NCI-H446 (cell line): Measurements from ENCODE around the gene RAET1E.
A peak's percentile ranks its signal among the peaks of the same experiment; 100 is the strongest.
"Not testable (repeated sequence)": the region's sequence is repeated elsewhere in the genome, so short reads cannot be mapped to it uniquely, and the experiment has no call there.

Experiments
- DNase-seq, 2 experiments: peaks; one replicate each; lab custom pipeline; 2025; lab: John Stamatoyannopoulos, UW

Gene RAET1E

DNA sequence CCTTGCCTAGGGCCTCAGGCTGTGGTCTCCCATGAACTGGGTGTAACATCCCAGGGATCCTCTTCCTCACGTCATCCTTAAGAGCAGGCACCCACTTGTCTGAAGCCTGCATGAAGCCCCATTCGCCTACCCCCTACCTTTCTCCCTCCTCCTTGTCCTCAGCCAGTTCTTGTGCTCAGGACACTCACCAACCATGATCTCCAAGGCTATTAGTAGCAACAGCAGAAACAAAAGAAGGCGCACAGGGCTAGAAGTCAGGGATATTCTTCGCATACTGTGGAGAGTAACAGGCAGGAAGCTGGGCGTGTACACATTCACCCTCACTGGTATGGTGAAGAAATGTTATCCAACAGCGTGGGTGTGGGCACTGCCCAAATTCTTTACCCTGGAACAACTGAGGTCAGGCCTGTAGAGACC is 7.3 kb downstream of the RAET1E start:
- DNase-seq = no peak

DNA sequence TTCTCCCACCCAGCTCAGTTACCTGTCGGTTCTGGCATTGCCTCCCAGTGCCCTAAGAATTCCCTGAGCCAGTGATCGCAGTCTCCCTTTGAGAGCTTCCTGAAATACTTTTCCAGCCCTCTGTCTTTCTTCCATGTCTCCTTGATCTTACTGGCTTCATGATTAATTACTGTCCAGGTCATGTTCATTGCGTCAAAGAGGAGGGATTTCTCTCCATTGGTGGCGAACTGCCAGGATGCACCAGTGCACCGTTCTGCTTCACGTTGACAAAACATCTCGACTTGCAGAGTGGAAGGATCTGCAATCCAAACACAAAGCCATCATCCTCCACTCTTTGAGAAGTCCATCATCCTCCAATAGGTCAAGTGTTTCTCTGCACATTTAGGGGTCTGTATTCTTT is 8.6 kb downstream of the RAET1E start:
- no peak for DNase-seq

DNA sequence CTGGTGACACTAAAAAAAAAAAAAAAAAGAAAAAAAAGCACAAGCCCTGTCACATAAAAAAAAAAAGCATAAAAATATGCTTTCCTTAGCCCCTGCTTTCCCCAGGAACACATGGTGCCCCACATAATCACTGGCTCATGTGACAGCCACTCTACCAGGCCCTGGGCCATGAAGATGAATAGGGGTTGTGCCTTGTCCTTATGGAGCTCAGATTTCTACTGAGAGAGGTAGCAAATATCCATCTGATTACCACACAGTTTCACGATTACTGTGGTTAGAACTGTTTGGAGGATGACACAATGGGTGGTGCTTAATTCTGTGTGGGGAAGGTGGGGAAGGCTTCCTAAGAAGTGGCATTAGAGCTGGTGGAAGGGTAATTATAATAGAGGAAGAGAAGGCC is 9.3 kb downstream of the RAET1E start:
- no peak for DNase-seq

DNA sequence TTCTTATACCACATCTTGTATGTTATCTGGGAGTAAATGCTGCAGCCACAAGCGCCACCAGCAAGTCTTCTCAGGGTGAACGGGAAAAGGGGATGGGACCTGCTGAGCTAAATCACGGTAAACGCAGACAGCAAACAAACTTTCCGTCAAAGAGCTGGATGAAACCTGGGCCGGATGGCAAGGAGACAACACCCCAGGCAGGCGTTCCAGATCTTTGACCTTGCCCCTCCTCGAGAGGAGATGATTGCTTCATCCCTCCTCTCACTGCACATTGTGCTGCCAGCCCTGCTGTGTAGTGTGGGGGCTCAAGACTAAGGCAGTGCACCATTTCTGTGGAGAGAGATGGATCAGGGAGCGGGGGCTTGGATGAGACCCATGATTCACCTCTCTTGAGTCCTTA is 9.8 kb downstream of the RAET1E start:
- no peak for DNase-seq

DNA sequence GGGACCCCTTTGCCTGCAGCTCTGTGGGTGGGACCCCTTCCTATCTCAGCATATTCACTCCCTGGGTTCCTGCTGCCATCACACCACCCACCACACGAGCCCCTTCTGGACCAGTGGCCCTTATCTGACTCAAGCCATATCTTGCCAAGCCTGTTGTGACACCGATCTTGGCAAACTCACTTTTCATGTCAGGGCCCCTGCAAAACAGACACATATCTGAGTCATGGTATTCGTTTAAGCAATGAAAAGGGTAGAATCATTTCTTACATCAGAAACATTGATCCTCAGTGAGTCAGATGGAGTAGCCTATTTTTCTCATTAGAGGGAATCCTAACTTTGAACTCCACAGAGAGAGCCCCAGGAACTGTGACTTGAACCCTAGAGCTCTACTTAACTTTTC is 10.6 kb downstream of the RAET1E start:
- no peak for DNase-seq

DNA sequence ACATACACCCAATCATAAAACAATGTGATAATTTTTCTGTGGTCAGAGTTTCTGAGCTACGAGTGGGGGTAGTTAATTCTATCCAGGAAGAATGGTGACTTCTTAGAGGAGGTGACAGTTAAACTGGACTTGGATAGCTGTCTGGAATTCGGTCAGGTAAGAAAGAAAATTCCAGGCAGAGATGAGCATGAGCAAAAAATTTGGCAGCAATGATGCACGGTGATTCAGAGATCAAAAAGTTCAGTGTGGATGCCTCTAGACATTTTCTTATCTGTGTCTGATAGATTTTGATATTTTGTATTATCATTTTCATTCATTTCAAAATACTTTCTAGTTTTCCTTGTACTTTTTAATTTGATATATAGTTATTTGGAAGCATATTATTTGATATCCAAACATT is 12.0 kb downstream of the RAET1E start:
- no peak for DNase-seq

DNA sequence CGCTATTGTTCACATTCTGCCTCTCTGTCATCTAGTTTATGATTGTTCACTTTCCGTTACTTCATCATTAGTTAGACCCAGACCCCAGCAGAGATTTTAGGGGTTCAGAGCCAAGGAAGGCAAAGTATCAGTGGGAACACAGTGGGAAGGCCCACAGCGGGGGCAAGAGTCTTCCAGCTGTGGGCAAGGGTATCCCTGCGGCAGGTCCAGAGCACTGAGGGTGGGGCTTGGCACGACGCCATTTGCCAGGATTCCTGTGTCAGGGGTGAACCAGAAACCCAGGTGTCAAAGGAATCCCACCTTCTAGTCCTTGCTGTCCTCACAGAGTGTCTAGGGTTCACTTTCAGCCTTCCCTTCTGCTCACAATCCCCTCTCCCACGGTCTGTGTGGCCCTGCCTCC is 13.3 kb downstream of the RAET1E start:
- no peak for DNase-seq

DNA sequence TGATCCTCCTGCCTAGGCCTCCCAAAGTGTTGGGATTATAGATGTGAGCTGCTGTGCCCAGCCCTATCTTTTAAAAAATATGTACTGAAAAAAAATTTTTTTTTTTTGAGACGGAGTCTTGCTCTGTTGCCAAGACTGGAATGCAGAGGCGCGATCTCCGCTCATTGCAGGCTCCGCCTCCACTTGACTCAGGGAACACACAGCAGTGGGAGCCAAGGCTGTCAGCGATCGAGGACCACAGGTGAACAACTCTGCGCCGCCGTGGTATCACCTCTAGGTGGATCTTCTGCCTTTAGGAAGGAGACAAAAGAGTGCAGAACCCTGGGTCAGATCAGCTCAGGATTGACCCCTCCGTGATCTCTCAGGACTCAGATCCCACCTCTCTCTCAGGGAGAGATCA is 13.7 kb downstream of the RAET1E start:
- no peak for DNase-seq

DNA sequence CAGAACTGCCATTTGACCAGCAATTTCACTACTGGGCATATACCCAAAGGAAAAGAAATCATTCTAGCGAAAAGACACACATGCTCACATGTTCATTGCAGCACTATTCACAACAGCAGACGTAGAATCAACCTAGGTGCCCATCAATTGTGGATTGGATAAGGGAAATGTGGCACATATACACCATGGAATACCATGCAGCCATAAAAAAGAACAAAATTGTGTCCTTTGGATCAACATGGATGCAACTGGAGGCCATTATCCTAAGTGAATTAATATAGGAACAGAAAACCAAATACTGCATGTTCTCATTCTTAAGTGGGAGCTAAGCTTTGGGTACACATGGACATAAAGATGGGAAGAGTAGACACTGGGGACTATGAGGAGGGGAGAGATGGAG is 16.1 kb downstream of the RAET1E start:
- DNase-seq = no peak

DNA sequence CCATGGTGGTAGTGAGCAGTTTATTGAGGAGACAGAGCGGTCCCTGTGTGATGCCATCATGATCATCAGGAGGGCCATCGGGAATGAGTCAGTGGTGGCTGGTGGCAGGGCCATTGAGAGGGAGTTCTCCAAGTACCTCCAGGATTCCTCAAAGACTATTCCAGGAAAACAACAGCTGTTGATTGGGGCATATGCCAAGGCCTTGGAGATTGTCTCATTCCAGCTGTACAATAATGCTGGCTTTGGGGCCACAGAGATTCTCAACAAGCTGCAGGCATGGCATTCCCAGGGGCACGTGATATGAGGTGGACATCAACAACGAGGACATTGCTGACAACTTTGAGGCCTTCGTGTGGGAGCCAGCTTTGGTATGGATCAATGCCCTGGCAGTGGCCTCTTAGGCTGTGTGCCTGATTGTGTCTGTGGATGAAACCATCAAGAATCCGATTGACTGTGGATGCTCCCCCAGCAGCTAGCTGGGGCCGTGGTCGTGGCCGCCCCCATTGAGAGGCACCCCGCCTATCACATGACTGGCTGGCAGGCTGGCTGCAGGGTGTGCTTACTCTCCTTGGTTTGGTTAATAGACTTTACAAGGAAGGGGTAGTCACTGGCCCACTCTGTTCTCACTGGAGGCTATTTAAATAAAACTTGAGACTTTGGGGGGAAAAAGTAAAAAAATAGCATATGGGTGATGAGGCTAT is 16.7 kb downstream of the RAET1E start:
- DNase-seq = peak in 1 of 2 experiments; percentile 5

DNA sequence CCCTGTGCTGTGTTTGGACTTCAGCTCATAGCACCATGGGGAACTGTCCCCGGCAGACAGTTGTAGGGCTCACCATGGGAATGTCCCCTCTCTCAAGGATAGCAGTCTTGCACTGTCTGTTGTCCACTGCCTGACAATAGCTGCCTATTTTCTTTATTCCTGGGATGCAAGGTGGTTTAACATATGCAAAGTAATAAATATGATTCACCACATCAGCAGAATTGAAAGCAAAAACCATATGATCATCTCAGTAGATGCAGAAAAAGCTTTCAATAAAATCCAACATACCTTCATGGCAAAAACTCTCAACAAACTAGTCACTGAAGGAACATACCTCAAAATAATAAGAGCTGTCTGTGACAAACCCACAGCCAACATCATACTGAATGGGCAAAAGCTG is 20.3 kb downstream of the RAET1E start:
- DNase-seq = no peak

DNA sequence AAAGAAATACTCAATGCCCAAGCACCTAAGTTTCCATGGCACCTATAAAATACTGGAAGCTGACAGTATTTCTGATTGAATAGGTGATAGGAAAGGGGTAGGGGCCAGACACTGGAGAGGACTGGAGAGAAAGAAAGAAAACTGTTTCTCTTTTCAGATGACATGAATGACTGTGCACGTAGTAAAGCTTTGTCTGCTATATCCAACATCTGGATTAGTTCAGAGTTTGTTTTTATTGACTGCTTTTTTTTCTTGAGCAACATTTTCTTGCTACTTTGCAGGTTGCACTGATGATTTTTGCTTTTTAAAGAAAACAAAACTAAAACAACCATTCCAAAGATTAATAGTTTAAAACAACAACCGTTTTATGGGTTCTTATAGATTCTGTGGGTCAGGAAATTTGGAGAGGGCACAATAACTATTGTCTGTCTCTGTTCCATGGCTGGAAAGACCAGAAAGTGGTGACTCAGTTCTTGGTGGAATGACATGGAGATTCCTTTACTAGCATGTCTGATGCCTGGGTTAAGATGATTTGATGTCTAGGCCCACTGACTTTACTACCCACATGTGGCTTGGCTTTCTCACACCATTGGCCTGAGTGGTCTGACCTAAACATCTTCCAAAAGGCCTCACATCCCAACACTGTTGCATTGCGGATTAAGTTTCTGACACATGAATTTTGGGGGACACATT is 21.5 kb downstream of the RAET1E start:
- no peak for DNase-seq

DNA sequence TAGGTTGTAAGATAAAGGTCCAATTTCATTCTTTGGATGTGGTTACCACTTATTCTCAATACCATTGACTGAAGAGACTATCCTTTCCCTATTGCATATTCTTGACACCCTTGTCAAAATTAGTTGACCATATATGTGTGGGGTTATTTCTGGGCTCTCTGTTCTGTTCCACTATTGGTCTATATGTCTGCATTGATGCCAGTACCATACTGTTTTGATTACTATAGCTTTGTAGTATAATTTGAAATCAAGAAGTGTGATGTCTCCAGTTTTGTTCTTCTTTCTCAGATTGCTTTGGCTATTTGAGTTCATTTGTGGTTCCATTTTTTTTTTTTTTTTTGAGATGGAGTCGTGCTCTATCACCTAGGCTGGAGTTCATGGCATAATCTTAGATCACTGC is 25.7 kb downstream of the RAET1E start:
- DNase-seq = no peak

DNA sequence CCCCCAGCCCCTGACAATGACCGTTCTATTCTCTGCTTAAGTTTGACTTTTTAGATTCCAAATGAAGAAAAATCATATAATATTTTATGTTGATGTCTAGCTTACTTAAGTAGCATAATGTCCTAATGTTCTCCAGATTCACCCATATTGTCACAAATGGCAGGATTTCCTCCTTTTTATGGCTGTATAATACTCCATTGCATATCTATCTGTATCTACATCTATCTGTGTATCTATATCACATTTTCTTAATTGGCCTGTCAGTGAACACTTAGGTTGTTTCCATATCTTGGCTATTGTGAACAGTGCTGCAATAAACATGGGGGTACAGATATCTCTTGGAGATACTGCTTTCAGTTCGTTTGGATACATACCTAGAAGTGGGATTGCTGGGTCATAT is 26.7 kb downstream of the RAET1E start:
- DNase-seq = no peak

DNA sequence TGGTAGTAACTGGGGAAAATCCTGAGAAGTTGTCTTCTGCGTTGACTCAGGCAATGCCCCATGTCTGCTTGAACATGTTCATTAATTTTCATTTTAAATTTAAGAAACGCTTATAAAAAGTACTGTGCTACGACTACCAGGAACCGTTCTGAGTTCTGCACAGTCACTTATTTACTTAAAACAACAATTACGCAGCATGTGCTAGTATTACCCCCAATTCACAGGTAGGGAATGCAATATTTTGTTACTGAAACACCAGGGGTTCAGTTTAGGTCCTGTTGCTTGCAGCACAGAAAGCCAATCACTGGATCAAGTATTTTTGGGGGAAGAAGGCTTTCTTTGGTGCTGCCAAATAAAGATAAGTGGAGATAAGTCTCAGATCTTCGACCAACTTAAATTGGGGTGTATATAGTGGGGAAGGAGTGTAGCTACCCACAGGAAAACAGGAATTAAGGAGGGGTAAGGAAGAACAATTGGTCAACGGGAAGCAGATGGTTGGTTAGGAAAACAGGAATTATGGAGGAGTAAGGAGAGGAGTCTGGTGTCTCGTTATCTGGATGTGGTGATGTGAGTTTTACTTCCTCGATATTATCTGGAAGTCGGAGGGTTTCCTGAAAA is 28.5 kb downstream of the RAET1E start:
- no peak for DNase-seq

DNA sequence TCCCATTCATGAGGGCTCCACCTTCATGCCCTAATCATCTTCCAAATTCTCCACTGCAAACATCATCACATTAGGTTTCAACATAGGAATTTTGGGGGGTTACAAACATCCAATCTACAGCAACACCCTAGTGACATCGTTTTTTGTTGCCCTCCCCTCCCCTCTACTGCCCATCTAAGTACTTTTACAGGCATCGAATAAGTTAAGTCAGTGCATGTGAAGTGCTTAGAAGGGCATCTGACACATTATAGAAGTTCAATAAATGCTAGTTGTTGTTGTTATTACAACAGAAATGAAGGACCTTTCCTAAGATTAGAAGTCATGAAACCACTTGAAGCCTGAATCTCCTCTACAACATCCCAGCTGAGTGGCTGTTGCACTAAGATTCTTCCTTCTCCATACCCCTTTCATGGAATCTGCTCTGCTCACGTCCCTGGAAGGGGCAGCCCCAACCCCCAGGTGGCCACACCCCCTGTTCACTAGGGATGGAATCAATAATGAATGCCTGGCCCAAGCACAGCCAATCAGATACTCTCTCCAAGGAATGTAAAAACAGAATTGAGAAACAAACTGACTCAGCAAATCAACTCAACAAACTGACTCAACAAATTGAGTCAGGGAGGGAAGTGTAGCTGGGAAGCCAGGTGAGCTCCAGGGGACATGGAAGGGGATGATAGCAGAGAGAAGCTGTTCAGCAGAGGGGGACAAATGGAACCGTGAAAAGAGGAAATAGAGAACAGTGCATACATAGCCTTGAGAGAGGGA is 29.9 kb downstream of the RAET1E start:
- no peak for DNase-seq

DNA sequence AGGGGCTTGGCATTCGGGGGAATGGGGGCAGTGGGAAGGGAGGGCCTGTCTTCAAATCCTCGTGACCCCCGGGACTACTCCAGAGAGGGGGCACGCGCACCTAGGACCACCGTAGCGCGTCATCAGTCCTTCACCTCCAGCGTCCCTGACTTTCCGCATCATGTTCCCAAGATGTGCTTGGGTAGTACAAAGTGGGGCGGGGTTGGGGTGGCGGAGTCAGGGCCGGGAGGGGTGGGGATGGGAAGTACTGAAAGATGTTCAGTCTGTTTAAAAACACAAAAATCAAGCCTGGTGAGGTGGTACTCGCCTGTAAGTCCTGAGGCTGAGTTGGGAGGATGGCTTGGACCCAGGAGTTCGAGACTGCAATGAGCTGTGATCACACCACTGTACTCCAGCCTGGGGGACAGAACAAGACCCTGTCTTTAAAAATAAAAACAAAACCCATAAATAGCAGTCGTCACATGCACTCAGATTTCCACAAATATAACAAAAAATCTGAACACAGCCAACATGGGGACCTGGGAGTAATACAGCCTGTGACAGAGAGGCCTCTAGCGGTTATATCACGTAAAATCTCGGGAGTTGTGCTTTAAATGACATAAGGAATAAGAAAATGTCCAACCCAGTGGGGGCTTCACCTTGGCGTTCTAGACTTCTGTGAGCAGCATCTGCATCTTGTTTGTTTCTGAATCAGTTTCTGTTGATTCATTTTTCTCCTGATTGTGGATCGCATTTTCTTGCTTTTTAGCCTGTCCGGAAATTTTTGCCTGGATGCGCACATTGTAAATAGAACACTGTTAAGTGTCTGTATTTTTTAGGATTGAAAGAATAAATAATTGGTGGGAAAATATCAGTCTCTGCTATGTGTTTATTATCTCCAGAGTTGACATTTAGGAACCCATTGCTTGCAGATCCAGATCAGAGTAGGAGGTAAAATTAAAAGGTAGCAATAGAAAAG is 33.1 kb downstream of the RAET1E start:
- DNase-seq = peak; percentile 43 to 56

DNA sequence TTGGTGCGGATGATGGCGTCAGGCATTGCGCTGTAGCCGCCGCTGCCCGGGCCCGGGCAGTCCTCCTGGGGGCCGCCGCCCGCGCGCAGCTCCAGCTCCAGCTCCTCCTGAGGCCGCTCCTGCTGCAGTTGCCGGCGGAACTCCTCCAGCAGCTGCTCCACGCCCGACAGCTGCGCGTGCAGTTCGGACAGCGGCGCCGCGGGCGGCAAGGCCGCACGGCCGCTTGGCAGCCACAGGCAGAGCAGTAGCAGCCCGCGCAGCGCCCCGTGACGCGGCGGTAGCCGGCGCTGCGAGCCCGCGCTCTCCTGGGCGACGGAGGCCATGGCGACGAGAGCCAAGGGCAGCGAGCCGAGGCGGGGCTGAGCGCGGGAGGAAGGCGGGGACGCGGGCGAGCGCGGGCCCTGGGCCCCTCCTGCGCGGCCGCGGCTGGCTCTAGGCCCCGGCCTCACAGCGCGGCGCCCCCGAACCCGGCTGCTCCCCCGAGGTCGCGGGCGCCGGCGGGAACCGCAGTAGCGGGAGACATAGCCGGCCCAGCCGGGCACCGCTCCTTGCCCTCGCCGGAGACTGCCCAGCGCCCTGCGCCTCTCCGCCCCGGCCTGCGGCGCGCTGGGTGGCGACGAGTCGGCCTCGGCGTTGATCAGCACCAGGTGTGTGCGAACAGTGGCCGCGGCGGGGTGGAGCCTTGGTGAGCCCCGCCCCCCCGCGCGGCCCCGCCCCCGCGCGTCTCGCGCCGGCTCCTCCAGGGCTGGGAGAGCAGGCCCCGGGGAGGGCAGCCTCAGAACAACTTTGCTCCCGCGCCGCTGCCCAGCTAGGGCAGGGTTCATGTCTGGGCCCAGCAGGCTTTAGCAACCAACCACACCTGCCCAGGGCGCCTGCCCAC is 34.0 kb downstream of the RAET1E start, which contains the start of gene LRP11:
LRP11 (minus strand) TSS at position 662 of the 880 bp plus-strand sequence; CDS start at position 323, 339 bp downstream.
- DNase-seq = peak; percentile 41 to 76

DNA sequence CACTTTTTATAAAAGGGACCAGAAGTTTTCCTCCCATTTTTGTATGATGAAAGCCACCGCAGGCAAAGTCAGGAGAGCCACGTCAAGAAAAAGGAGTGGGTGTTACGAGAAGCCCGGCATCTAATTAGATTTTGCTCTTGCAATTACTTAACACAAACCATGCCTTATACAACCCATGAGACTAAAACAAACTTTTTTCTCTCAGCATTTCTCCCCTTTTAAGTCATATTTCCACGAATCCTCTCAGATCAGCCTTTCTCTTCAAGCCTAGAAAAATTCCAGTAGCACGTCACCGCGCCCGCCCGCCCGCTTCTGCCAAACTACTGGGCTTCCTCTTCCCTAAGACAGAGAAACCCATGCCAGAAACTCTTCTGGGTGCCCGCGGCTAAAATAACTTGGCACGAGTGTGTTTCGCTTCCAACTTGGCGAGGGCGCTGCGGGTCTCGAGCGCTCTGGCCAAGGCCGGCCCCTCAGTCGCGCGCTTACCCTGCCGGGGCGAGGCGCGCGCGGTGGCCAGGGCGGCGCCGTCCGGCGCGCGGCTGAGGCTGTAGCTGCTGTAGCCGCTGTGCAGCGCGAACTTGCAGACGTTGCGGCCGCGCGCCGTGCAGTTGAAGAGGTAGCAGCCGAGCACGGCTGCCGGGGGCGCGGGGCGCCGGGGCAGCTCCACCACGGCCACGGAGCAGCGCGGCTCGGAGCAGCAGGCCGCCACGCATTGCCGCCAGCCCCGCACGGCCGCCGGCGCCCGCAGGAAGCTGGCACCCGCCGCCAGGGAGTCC is 34.8 kb downstream of the RAET1E start:
- DNase-seq = peak in 1 of 2 experiments; percentile 75

DNA sequence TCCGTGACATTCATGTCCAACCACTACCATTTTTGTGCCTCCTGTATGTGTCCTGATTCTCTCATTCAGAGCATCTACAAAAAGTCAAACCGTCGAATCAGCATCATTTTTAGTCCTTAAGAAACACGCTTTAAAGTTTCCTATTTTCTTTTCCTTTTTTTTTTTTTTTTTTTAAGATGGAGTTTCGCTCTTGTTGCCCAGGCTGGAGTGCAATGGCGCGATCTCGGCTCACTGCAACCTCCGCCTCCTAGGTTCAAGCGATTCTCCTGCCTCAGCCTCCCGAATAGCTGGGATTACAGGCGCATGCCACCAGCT is 35.5 kb downstream of the RAET1E start:
- DNase-seq = not testable (repeated sequence)
